GM21526 (cell line): ENCODE results near the gene ARL14EPL.
A peak's percentile ranks its signal among the peaks of the same experiment; 100 is the strongest.

Experiments used
- ATAC-seq: cut with Tn5 transposase; IDR thresholded peaks from one replicate; pipeline ENCODE4 v1.9.1; 2021; ENCODE audit warnings: moderate library complexity; ENCODE audit not compliant: unreplicated experiment, low FRiP score

The ARL14EPL gene

DNA sequence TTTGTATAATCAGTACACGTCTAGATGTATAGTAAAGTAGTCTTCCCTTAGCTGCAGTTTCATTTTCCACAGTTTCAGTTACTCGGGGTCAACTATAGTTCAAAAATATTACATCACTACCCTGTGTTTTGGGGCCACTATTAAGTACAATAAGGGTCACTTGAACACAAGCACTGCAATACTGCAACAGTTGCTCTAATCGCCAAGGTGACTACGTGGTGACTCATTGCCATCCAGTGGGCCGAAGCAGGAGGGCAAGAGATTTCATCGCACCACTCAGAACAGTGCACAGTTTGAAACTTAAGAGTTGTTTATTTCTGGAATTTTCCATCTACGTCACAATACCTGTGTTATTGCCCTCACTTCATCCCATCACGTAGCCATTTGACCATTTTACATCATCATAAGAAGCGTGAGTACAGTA is at the start of gene ARL14EPL:
Gene ARL14EPL, plus strand, starts transcription at position 379 of the 424 bp plus-strand sequence. CDS start 18,994 bp downstream, outside the sequence.
- peak; percentile 83 for ATAC-seq

DNA sequence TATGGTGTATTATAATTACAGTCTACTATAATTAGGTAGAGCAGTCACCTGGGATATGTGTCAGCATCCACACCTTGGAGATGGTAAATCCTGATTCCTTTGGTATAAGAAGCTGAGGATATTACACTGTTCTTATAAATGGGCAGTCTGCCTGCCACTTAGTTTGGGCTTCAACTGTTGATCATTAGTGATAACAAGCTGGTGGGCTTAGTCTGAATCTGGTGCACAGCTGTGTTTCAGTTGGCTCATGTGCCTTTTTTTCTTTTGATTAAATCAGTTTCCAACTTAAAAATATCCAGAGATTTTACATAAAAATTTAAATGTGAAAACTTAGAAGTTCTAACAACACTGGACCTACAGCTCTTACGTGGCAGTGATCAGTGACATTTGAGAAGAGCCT is 48.8 kb upstream of the ARL14EPL start:
- no peak for ATAC-seq

DNA sequence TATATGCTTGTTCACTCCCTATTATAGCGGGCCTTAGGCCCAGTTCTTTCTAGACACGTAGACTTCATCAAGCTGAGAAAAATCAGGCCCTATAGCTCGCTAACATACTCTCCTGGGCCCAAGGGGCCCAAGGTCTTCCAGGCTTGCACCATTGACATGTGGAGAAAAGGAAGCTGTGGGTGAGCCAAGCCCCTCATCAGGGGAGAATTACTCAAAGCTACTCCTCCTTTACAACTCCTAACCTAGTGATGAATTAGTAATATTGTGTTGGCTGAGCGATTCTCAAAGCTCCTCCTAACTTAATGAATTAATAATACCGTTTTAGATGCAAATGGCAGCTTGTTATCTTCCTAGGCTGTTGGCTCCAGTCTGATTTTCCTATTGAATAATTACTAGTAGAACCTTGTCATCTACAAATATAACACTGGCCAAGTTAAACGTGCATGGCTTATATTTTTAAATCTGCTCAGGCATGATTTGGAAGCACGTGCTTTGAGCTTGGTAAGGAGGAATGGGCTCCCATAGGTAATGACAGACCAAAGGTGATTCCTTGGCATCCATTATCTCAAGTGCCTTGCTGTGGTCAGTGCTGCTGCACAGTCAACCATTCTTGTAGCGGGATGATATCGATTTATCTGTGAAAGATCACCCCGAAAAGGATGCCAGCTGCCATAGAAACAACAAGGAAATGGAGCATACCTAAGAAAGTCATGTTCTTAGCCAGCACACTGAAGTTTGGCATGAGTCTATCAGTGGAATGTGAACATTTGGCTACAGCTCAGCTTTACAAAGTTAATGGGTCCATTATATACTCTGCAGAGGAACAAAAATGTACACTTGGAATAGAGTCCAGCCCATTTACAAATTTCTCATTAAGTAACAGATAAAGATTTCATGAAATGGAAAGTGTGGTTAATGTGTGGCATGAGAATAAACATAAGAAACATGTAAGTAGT is 46.2 kb upstream of the ARL14EPL start:
- no peak for ATAC-seq

DNA sequence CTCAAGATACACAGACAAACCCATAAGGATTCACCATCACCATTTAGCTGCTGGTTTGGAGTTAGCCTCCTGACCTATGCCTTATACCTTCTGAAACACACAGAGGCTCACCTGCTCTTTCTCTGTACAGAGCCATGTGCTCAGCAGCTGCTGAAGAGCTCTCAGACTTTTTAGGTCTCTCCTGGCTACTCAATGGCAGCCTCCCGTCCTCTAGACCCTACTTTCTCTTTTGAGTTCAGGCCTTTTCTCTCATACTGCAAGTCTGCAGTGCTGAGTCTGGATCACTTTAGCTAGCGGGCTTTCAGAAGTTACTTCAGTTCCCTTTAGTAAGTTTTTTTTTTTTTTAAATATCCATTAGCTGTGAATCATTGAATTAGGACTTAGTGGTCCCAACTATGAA is 44.3 kb upstream of the ARL14EPL start:
- no peak for ATAC-seq

DNA sequence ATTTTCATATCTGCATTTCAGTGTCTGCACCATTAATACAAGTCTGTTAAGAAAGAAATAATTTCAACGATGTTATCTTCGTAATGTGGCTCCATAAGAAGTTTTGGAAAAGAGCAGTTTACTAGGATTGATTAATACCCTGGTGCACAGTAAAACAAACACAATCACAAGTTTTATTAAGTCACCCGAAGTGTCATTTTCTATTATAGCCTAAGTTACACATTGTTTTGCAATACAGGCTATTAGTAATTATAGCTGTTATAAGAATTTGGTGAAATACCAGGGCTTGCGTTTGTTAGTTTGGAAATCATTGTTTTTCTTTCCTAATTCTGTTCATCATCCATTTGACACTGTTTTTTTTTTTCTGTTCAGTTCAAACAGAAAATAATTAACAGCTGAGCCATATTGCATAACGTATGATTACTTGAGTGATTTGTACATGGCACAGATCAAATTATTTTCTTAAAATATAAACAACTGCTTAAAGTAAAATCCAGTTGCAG is 39.4 kb upstream of the ARL14EPL start:
- no peak for ATAC-seq

DNA sequence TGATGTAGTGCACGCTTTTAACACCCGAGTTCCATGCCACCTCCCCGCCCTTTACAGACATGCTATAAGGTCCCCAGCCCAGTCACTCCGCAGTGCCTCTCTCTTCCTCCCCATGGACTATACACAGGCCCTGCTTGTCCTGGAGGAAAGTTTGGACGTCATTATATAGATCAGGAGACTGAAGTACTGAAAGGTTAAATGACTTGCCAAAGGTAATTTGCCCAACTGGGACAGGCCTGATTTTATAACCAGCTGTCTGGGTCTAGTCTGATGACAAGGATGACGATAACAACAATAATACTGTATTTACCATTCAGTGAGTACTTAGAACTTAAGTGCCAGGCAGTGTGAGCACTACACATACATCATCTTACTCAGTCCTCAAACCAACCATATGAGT is 36.9 kb upstream of the ARL14EPL start:
- no peak for ATAC-seq

DNA sequence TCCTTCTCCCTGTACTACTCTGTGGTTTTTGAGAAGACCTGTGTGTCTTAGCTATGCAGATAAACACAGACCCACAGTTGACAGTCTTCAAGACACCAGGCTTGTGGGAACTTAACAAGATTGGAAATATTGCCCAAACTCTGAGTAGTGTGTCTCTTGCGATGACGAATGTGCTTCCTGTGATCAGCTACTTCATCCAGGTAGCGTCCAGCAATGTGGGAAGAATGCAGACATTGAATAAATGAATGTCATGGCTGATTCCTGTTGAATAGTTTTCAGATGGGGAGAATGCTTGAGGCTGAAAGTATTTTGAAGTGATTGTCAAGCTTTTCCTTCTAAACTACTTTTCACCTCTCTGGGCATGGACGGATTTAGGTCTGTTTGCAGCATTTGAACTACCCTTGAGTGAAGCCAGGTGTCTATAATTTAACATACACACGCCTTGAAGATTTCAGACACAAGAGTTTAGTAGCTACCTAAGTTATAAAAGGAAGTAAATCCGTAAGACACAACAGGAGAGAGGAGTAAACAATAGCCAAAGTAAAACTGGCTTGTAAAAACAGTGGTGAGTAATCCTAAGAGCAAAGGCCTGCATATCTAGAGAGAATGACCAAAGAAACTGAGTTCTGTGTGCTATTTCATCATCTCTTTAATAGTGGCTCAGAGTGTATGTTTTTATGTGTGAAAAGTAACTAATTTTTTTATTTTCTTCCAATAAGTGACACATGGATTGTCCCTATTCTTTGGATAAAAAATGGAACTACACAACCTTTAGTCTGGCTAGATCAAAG is 30.0 kb upstream of the ARL14EPL start:
- ATAC-seq = no peak

DNA sequence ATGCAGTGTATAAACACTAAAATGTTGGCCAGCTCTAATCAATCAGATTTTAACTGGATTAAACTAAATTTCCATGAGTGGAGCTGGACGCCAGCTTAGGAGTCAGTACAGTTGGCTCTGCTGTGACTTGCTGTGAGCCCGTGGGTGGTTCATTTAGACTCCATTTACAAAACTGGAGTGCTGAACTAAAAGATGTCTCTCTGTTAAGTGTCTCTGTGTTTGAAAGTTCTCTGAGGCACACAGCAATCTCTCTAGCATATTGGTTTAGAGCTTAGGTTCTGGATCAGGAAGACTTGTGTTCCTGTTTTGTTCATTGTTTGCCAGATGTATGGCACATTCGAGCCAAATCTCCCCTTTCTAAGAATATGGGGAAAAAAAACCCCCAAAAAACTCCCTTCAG is 28.0 kb upstream of the ARL14EPL start:
- no peak for ATAC-seq

DNA sequence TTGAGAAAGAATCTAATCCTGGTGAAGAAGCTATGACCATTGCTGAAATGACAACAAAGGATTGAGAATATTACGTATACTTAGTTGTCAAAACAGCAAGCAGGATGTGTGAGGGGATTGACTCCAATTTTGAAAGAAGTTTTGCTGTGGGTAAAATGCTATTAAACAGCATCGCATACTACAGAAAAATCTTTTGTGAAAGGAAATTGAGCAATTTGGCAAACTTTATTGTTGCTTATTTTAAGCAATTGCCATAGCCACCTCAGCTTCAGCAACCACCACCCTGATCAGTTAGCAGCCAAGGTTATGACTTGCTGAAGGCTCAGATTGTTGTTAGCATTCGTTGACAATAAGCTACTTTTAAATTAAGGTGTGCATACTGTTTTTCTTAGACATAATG is 22.5 kb upstream of the ARL14EPL start:
- ATAC-seq = no peak

DNA sequence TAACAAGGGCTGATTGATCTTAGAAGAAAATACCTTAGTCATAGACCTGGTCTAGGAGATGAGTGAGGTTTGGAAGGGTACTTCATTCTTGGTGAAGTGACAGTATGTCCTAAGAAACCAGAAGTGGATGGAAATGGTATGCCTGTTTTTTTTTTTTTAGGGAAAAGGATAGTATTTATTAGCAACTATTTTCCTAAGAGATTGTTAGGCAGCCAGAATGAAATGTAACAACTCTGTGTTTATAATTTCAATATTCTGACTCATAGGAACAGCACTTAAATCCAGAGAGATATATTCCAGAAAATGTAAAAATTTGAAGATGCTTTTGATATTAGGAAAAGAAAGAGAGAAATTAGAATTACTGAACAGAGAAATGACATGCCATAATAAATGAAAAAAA is 21.2 kb upstream of the ARL14EPL start:
- no peak for ATAC-seq

DNA sequence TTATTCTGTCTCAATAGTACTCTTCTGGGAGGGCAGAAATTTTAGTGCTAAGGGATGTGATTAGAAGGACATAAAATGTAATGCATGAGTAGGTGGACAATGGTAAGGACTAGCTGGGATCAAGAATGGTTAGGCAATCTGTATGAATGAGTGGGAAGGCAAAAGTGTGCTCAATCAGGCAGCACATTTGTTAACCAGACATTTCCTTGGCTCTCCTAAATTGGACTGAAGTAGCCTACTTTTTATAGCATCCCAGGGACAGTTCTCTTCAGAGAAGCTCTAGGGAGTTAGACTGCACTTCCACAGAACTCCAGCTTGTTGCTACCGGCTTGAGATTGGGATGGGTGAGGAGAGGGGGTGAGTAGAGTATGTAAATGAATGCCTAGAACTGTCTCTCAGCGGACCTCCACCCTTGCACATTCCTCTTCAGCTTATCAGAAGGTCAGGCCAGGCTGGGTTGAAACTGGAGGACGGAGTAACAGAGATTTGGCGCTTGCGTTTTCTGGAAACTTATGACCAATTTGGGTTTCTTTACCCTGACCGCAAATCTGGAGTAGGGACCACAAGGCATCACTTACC is 19.0 kb upstream of the ARL14EPL start:
- ATAC-seq = no peak

DNA sequence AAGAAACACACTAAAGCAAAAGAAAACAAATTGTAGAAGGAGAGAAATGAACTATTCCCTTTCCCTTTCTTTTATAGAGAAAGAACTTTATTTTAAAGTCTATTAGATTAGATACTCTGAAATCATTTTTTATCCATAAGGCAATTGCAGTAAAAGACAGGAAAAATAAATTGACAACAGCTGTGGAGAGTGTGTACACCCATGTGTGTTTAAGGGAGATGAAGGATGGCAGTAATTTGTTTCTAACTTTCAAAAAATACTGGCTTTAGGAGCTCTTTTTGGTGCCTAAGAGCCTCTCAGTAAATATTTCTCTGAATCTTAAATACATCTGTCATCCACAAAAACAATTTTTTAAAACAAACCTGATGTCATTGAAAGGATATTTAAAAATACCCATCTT is 18.3 kb upstream of the ARL14EPL start:
- ATAC-seq = no peak

DNA sequence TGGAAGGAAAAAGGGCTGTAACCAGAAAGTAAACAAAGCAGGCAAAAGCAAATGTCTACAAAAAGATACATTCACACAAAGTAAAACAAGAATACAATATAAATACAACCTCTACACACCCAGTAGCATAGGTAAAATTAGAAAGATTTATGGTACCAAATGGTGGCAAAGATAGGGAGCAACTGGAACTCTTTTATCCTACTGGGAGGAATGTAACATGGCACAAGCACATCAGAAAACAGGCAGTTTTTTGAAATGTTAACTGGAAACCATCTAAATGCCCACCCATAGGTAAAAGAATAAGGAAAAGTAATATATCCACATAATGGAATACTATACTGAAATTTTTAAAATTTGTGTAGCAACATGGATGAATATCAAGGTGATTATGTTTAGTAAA is 8.7 kb upstream of the ARL14EPL start:
- ATAC-seq = no peak

DNA sequence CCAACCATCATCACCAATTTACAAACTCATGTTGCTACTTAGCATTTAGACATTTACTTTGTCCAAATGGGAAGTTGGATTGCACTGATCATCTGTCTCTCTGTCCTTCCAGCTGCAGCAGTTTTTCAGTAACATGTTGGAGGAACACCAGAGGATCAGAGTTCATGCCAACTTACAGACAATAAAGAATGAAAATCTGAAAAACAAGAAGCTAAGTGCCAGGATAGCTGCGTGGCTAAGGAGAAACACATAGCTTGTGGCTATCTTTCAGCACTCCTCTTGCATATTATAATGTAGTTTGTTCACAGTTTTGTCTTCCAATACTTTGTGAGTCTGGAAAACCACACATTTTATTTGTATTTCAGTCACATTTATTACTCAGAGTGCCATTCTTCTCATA is 6.4 kb upstream of the ARL14EPL start:
- no peak for ATAC-seq

DNA sequence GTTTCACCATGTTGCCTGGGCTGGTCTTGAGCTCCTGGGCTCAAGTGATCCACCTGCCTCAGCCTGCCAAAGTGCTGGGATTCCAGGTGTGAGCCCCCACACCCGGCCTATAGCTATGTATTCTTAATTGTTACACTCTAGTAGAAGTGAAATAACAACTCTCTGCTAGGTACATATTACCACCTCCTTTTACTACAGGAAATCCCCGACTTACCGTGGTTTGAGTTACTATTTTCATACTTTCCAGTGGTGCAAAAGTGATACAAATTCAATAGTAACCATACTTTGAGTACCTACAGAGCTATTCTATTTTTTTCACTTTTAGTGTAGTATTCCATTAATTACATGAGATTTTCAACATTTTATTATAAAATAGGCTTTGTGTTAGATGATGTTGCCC is 719 bp downstream of the ARL14EPL start:
- no peak for ATAC-seq

DNA sequence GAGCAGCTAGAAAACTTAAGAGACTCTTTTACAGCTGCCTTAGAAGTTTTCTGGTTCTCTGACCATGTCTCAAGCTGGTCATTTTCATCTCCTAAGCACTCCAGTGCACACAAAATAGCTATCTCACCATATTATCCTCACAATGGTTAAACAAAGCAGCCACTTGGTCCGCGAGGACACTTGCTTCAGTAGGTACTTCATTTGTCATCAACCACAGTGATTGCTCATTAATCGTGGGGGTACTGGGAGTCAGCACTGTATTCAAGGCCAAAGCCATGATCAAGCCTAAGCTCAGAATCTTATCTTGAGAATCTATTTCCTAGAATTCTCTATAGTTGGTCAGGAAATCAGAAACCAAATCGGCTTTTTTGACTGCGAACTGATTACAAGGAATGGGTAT is 2.9 kb downstream of the ARL14EPL start:
- no peak for ATAC-seq

DNA sequence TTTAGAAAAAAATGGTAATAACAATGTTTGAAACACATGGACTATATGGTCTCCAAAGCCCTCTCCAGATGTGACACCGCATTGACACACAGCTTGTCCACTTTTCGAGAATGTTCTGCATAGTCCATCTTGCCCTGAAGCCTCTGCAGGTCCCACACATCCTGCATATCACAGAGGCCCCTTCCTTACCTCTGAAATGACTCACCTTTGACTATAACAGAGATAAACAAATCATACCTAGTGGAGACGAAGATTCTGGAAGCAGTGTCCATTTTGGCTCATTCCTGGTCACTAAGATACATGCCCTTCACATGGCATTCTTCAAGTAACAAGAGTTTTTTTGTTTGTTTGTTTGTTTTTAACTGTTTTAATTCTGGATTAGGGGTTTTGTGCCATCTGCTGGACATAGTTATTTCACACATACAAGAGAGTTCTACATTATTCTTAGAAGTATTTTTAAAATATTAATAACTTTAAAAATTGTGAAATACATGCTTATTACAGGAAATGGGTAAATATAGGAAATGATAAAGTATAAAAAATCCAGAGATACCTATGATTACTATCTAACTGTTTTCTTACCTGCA is 5.1 kb downstream of the ARL14EPL start:
- ATAC-seq = peak; percentile 36

DNA sequence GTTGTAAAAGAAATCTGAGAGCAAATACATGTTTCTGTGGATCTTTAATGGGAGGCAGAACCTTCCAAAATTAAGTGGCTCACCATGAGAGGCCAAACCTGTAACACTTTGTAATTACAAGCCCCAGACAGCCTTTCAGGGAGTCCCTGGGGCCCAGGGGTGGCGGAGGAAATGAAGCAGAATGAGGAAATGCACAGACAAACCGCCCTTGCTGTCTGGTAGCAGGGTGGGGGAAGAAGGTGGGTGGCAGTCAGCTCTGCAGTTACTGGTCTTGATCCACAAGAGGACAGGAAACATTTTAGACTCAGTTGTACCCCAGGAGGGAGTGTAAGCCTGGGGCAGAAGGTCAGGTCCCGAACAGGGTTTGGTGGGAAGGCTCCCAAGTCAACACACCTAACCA is 6.5 kb downstream of the ARL14EPL start:
- ATAC-seq = peak; percentile 79

DNA sequence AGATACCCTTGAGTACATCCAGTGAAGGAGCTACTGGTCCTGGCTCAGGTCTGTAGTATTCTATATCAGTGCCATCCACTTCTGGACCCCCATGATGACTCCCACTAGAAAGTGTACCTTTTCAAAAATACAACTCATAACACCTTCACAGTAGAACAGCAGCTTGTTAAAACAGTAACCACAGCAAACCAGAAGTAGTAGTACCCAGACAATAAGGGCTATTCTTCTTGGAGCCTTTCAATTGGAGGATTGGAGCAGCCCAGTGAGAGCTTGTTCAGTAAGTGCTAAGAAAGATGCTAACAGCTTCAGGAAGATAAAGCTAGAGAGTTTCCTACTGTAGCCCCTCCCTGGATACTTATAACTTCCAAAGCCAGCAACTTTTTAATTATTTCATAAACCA is 10.1 kb downstream of the ARL14EPL start:
- no peak for ATAC-seq

DNA sequence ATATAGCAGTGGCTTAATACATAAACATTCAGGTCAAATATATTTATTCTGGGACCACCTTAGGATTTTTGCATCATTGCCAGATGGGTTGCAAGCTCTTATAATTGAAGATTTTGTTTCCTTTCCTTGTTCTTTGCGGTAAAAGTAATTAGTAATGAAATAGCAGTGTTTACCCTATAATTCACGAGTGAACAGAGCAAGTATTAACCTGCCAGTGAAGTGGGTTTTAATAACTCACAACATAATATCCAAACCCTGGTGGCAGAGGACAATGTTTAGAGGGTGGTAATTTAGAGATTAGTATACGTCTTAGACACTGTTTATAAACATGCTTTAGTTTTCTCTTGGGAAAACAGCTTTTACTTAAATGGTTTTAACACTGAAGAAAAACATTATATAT is 11.8 kb downstream of the ARL14EPL start:
- no peak for ATAC-seq

DNA sequence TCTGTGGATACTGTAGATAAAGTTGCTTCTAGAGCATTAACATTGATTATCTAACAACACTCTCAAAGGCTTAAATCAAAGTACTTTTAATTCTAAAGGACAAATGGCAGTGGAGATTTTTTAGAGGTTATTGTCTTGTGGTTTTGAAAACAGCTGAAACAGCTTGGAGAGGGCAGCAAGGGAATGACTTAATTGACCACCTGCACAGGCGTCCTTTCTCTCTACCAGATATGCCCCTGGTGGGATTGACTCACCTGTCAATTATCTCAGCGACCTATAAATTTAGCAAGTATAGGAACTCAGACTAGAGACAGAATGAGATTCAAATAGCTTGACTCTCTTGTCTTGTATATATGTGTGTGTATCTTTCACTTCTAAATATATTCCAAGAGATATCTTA is 13.5 kb downstream of the ARL14EPL start:
- ATAC-seq = no peak
